Measurements from ENCODE around the gene SLC25A51. TPM values are rescaled to one million over a fixed set of nuclear protein-coding genes. Genes with fewer than 3 reads are reported as not detected.

SLC25A51 gene
- total RNA-seq, 1 experiment from 2014 or later, result 12.9 TPM

DNA sequence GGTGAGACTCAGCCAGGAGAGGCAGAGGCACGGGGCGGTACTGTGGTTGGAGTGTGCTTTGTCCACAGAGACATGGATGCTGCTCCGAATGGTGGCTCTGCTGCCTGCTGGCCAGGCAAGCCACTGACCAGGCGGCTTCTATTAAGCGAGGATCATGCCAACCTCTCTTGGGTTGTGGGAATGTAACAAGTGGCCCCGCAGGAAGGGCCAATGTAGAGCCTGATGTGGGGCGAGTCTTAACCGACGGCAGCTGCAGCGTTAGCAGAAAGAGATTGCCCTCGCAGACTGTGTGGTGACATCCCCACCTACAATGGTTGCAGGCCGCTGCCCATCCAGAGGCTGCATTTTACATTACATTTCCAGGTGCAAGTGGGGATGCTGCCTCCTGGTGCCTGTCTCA lies 46.6 kb upstream of the SLC25A51 start:
- H3K4me3 Mint-ChIP-seq, result no peak overlapping the region
- Histone ChIP-seq H2BK5ac (ENCODE audit: insufficient read length, low read length) (no peak overlapping the region), H4K91ac (ENCODE audit: insufficient read length, low read depth, low read length) (no peak overlapping the region), H2BK15ac (ENCODE audit: low read depth, low read length) (no peak overlapping the region), H4K20me1 (ENCODE audit: control insufficient read depth, insufficient read depth, insufficient read length) (no peaks in the 10 kb centered on the region), H3K27ac (ENCODE audit: insufficient read length, low read depth, low read length) (no peak overlapping the region), H3T11ph (ENCODE audit: low read length) (no peak overlapping the region), H3K23me2 (ENCODE audit: insufficient read length, low read depth, low read length, poor library complexity, severe bottlenecking) (no peaks in the 10 kb centered on the region), H2AK5ac (ENCODE audit: insufficient read length, low read length) (no peak overlapping the region), H3K23ac (ENCODE audit: insufficient read length, low read depth, low read length) (no peak overlapping the region), H3K79me1 (ENCODE audit: insufficient read depth, low read depth, low read length, poor library complexity, severe bottlenecking) (no peaks in the 10 kb centered on the region), H3K4ac (ENCODE audit: low read depth, low read length) (no peak overlapping the region), H3K4me1 (ENCODE audit: insufficient read depth, low read length) (no peaks in the 10 kb centered on the region), H3K79me2 (ENCODE audit: insufficient read depth, low read length) (no peaks in the 10 kb centered on the region), H3K56ac (ENCODE audit: insufficient read length, low read depth, low read length) (no peak overlapping the region), H3K18ac (ENCODE audit: insufficient read length, low read depth, low read length) (no peak overlapping the region), H3K9me3 (ENCODE audit: control insufficient read depth, low read depth, low read length) (no peaks in the 10 kb centered on the region), H3K4me2 (ENCODE audit: insufficient read depth, insufficient read length, low read length) (no peak overlapping the region), H2BK120ac (ENCODE audit: low read depth, low read length, poor library complexity, severe bottlenecking) (no peak overlapping the region), H3K14ac (ENCODE audit: insufficient read depth, low read length) (no peak overlapping the region), H4K5ac (ENCODE audit: insufficient read length, low read depth, low read length) (no peak overlapping the region), H2BK12ac (ENCODE audit: insufficient read length, low read depth, low read length) (no peak overlapping the region), H3K27me3 (ENCODE audit: insufficient read depth, low read length) (no peaks in the 10 kb centered on the region), H2BK20ac (ENCODE audit: low read depth, low read length, poor library complexity, severe bottlenecking) (no peak overlapping the region), H2AFZ (ENCODE audit: low read length) (no peak overlapping the region), H4K8ac (replicated peaks; ENCODE audit: insufficient read length, low read depth, low read length) (no peak overlapping the region), H3K9ac (ENCODE audit: extremely low read depth, insufficient read length, low read length) (no peak overlapping the region)
- H3K36me3 Mint-ChIP-seq (ENCODE audit: insufficient read depth in 1 of 3, low read depth in 3 of 3), result peaks cover 3 to 60% (median 38%) of the 10 kb centered on the region in 3 experiments; a peak in 5 of 7 replicates
- H3K27ac Mint-ChIP-seq, result peak overlapping the region in 1 of 3 experiments; percentile 85; a peak in 1 of 7 replicates
- no peaks in the 10 kb centered on the region for H3K9me3 Mint-ChIP-seq
- DNase-seq, result no peak
- peak; percentile 19; the same call in 1 of the 3 replicates for TF ChIP-seq CTCF (conservative IDR thresholded peaks at IDR 0.05)
- no CpG with 5 or more reads among the region's 12 CpGs for WGBS (ENCODE audit: extremely low coverage, insufficient read length, low lambda C conversion rate)
- H3K4me1 Mint-ChIP-seq, result peaks cover 2 to 4% of the 10 kb centered on the region in 2 experiments; a peak in 3 of 4 replicates
- H3K27me3 Mint-ChIP-seq (ENCODE audit: low read depth), result no peaks in the 10 kb centered on the region; the same call in 1 of the 2 replicates

All from H9 (cell line).